Naive B cell (primary cell): ENCODE results near the gene ANO9. TPM values are rescaled to one million over a fixed set of nuclear protein-coding genes. Genes with fewer than 3 reads are reported as not detected.
"Not testable (repeated sequence)": the region's sequence is repeated elsewhere in the genome, so short reads cannot be mapped to it uniquely, and the experiment has no call there.

Experiments used
- ATAC-seq, 2 donors: fragments of 150-1000 bp; cut with Tn5 transposase; 2 replicates each; pipeline ENCODE4 v1.10.0; 2021; ENCODE audit warnings: low read depth in 2 of 2, mild to moderate bottlenecking in 2 of 2, moderate library complexity in 2 of 2
- DNase-seq: peaks from one replicate; pipeline ENCODE4 v3.0.0; 2022
- H3K27ac Mint-ChIP-seq, 6 donors: one replicate each; pipeline ENCODE4 v1.8.0; 2020 to 2022; ENCODE audit warnings: mild to moderate bottlenecking in 6 of 6, mixed read lengths in 6 of 6, moderate library complexity in 5 of 6, inconsistent platforms in 2 of 6
- H3K27me3 Mint-ChIP-seq, 3 donors: one replicate each; pipeline ENCODE4 v1.8.0; 2021 to 2022; ENCODE audit warnings: mixed read lengths in 3 of 3, mild to moderate bottlenecking in 1 of 3
- H3K36me3 Mint-ChIP-seq, 2 donors: one replicate each; pipeline ENCODE4 v1.8.0; 2020 to 2022; ENCODE audit warnings: mixed read lengths in 2 of 2, inconsistent platforms in 1 of 2, mild to moderate bottlenecking in 1 of 2
- H3K4me1 Mint-ChIP-seq, 3 donors: one replicate each; pipeline ENCODE4 v1.8.0; 2020 to 2022; ENCODE audit warnings: mixed read lengths in 3 of 3, inconsistent platforms in 1 of 3, mild to moderate bottlenecking in 1 of 3, moderate library complexity in 1 of 3
- H3K4me3 Mint-ChIP-seq, 8 donors: one replicate each; pipeline ENCODE4 v1.8.0; 2020 to 2022; ENCODE audit warnings: mild to moderate bottlenecking in 8 of 8, mixed read lengths in 8 of 8, moderate library complexity in 8 of 8, inconsistent platforms in 2 of 8
- H3K9me3 Mint-ChIP-seq, 7 donors: one replicate each; pipeline ENCODE4 v1.8.0; 2020 to 2022; ENCODE audit warnings: mixed read lengths in 7 of 7, mild to moderate bottlenecking in 5 of 7, inconsistent platforms in 2 of 7, moderate library complexity in 1 of 7
- polyA plus RNA-seq, 6 donors: library from polyadenylated mRNA; unstranded; fragments of 300-500 nt; fragmentation: Illumina TruSeq; gene quantifications; one replicate each; pipeline ENCODE4 v1.2.3, GENCODE V29; 2021; ENCODE audit warnings: low read depth in 6 of 6

ANO9 gene
- polyA plus RNA-seq, 6 donors from 2014 or later, result 1.9 to 4.5 (median 3.4) TPM; not detected in 1

DNA sequence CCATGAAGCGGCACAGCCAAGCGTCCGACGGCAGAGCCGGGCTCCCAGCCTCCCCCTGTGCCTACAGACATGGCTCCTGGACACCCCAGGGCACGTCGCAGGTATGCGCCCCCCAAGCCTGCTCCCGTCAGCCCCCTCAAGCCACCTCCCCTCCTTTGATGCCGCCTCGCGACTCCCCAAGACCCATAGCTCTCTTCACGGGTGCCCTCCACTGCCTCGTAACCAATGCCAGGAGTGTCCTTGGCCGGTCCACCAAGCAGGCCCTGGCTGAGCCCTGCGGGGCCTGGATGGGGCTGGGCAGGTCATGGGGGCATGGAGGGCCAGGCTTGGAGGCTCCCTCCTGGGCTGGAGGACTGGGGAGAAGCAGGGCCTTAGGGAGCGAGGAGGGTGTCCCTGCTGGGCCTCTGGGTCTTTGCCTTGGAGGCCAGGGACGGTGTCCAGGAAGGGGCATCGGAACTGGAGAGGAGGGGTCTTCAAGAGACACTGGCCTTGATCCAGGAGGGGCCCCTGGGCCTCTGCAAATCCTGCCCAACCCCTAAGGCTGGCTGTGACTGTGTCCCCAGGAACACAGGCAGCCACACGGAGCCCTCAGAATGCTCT, 9.2 kb downstream of the ANO9 start:
- Mint-ChIP-seq H3K36me3 (no peaks in the 10 kb centered on the region), H3K27ac (no peak overlapping the region)
- no peak for DNase-seq

DNA sequence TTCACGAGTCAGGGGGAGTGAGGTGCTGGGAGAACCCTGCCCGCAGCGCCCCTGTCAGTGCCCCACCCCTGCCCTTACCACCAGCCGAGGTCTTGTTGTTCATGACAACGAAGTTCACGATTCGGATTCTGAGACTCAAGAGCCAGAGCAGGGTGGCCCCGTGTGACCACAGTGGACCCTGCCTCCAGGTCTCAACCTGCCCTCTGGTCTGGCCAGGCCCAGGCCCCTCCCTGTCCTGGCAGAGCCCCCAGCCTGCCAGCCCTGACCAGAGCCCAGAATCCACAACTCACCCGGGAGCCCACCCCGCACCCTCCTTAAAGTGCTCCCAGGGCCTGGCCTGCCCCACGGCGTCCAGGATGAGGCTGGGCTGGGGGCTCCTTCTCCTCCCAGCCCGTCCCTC, 9.9 kb downstream of the ANO9 start:
- peaks cover 0 to 1% (median 0%) of the 10 kb centered on the region in 7 donors for H3K9me3 Mint-ChIP-seq
- H3K27ac Mint-ChIP-seq, result no peak overlapping the region
- H3K4me1 Mint-ChIP-seq, result peaks cover 0 to 3% (median 3%) of the 10 kb centered on the region in 3 donors
- DNase-seq, result no peak
- H3K4me3 Mint-ChIP-seq, result no peak overlapping the region
- no peaks in the 10 kb centered on the region for H3K36me3 Mint-ChIP-seq
- no peak for ATAC-seq
- no peaks in the 10 kb centered on the region for H3K27me3 Mint-ChIP-seq

More for the DNA sequence above, 9.2 kb downstream of the ANO9 start:
- no peaks in the 10 kb centered on the region for H3K27me3 Mint-ChIP-seq
- peaks cover 0 to 1% (median 0%) of the 10 kb centered on the region in 7 donors for H3K9me3 Mint-ChIP-seq
- ATAC-seq, result no peak
- H3K4me1 Mint-ChIP-seq, result peaks cover 3 to 5% (median 3%) of the 10 kb centered on the region in 3 donors
- H3K4me3 Mint-ChIP-seq, result no peak overlapping the region

DNA sequence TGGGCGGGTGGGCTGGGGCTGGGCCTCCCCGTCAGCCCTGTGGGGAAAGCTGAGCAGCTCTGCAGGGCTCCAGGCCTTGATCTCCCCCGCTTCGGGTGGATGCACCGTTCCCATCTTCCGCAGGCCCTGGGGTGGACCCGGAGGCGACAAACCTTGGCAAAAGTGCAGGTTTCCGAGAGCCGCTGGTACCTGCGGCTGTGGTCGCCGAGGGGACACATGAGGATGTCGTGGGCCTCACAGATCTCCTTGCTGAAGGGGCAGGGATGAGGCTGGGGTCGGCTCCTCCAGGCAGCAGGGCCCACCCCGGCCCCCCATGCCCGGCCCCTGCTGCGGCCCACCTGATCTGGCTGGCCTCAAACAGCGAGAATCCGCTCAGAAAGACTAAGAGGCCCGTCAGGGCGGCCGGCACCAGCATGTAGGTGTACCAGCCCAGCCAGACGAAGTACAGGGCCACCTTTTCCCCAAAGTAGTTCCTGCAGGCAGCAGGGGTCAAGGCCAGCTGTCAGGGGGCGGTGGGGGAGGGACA, 11.8 kb downstream of the ANO9 start:
- DNase-seq (no peak), ATAC-seq (no peak)
- Mint-ChIP-seq H3K36me3 (peaks cover 5% of the 10 kb centered on the region in 2 donors), H3K27me3 (peaks cover 0 to 5% (median 0%) of the 10 kb centered on the region in 3 donors), H3K27ac (no peak overlapping the region), H3K4me3 (no peak overlapping the region), H3K4me1 (no peaks in the 10 kb centered on the region), H3K9me3 (peaks cover 0 to 5% (median 1%) of the 10 kb centered on the region in 7 donors)

DNA sequence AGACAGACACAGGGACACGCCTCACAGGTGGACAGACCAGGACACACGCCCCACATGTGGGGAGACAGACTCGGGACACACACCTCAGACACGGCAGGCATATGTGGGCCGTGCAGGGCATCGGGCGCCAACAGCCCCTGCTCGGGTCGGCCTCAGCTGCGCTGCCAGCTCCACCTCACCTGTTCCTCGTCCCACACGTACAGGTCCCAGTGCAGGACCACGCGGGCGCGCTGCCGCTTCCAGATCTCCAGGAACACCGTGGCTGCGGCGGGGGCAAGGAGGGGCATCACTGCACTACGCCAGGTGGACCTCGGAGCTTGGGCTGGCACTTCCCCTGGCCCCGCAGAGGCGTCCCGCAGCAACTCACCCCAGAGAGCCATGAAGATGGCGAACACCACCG, 12.4 kb downstream of the ANO9 start:
- Mint-ChIP-seq H3K4me3 (no peak overlapping the region), H3K4me1 (no peaks in the 10 kb centered on the region), H3K9me3 (peaks cover 0 to 10% (median 3%) of the 10 kb centered on the region in 7 donors), H3K27me3 (peaks cover 0 to 11% (median 0%) of the 10 kb centered on the region in 3 donors), H3K36me3 (peaks cover 5 to 12% of the 10 kb centered on the region in 2 donors), H3K27ac (no peak overlapping the region)
- no peak for DNase-seq
- no peak for ATAC-seq

DNA sequence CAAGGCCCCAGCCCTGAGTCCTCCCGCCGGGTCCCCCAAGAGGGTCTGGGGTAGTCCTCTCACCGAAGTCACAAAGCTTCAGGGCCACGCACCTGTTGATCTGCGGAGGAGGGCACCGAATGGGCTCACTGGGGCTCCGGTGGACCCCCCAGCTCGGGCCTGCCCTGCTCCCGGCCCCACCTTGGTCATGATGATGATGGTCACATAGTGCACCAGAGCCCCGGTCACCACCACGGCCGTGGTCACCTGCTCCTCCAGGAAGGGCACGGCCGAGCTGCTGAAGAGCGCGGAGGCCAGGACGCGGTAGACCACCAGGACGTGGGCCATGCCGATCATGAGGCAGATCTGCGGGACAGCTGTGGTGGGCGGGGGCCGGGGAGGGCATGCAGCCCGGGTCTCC, 13.5 kb downstream of the ANO9 start:
- H3K27me3 Mint-ChIP-seq, result peaks cover 0 to 13% (median 0%) of the 10 kb centered on the region in 3 donors
- H3K27ac Mint-ChIP-seq, result no peak overlapping the region
- ATAC-seq (no peak), DNase-seq (no peak)
- no peaks in the 10 kb centered on the region for H3K4me1 Mint-ChIP-seq
- no peak overlapping the region for H3K4me3 Mint-ChIP-seq
- peaks cover 5 to 14% of the 10 kb centered on the region in 2 donors for H3K36me3 Mint-ChIP-seq
- H3K9me3 Mint-ChIP-seq, result peaks cover 0 to 11% (median 4%) of the 10 kb centered on the region in 7 donors

DNA sequence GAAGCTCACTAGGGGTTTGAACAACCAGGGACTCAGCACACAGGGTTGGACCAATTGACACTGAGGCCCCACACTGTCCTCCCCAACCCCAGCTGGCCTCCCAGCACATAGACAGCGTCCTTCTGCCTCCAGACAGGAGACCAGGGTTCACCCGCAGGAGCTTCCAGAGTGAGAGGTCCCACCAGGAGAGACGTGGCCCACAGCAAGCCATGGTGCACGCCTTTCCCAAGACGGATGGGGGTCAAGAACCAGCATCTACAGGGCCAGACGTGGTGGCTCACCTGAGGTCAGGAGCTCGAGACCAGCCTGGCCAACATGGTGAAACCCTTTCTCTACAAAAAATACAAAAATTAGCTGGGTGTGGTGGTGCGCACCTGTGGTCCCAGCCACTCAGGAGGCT, 15.0 kb downstream of the ANO9 start:
- H3K36me3 Mint-ChIP-seq, result peaks cover 5 to 14% of the 10 kb centered on the region in 2 donors
- DNase-seq (no peak), ATAC-seq (no peak)
- peaks cover 0 to 2% (median 0%) of the 10 kb centered on the region in 3 donors for H3K4me1 Mint-ChIP-seq
- H3K27me3 Mint-ChIP-seq, result peaks cover 0 to 13% (median 0%) of the 10 kb centered on the region in 3 donors
- peaks cover 0 to 11% (median 4%) of the 10 kb centered on the region in 7 donors for H3K9me3 Mint-ChIP-seq
- peak overlapping the region in 1 of 6 donors; percentile 21 for H3K27ac Mint-ChIP-seq
- no peak overlapping the region for H3K4me3 Mint-ChIP-seq

DNA sequence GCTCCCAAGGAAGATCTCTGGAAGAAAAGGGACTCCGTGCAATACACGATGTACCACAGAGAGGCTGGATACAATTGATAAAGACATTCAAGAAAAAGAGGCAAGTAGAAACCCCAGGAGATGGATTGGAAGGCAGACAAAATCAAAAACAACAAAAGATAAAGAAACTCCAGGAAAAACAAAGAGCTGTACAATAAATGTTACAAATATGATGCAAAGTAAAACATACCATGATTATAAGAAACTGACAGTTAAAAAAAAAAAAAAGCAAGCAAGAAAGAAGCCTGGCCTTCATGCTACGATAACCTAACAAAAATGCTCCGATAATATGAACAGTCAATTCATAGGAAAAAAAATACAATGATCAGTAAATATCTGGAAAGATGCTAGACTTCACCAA, 16.5 kb downstream of the ANO9 start:
- ATAC-seq, result no peak
- H3K27me3 Mint-ChIP-seq, result peaks cover 0 to 13% (median 0%) of the 10 kb centered on the region in 3 donors

DNA sequence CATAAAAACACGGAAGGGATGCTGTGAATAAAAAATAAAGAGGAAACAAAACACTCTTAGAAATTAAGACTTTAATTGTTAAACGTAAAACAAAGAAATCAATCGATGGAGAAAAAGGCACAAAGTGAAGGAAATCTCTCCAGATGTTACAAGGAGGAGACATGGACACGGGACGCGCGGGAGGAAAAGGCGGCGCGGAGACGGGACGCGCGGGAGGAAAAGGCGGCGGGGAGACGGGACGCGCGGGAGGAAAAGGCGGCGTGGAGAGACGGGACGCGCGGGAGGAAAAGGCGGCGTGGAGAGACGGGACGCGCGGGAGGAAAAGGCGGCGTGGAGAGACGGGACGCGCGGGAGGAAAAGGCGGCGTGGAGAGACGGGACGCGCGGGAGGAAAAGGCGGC, 17.0 kb downstream of the ANO9 start:
- H3K4me3 Mint-ChIP-seq, H3K27ac Mint-ChIP-seq, ATAC-seq, DNase-seq, H3K4me1 Mint-ChIP-seq: not testable (repeated sequence)
- peaks cover 0 to 13% (median 0%) of the 10 kb centered on the region in 3 donors for H3K27me3 Mint-ChIP-seq
- peaks cover 5 to 14% of the 10 kb centered on the region in 2 donors for H3K36me3 Mint-ChIP-seq
- peaks cover 0 to 11% (median 4%) of the 10 kb centered on the region in 7 donors for H3K9me3 Mint-ChIP-seq

More for the DNA sequence above, 16.5 kb downstream of the ANO9 start:
- peaks cover 0 to 2% (median 0%) of the 10 kb centered on the region in 3 donors for H3K4me1 Mint-ChIP-seq
- no peak for DNase-seq
- H3K27ac Mint-ChIP-seq, result no peak overlapping the region
- peaks cover 5 to 14% of the 10 kb centered on the region in 2 donors for H3K36me3 Mint-ChIP-seq
- peaks cover 0 to 11% (median 4%) of the 10 kb centered on the region in 7 donors for H3K9me3 Mint-ChIP-seq
- no peak overlapping the region for H3K4me3 Mint-ChIP-seq

DNA sequence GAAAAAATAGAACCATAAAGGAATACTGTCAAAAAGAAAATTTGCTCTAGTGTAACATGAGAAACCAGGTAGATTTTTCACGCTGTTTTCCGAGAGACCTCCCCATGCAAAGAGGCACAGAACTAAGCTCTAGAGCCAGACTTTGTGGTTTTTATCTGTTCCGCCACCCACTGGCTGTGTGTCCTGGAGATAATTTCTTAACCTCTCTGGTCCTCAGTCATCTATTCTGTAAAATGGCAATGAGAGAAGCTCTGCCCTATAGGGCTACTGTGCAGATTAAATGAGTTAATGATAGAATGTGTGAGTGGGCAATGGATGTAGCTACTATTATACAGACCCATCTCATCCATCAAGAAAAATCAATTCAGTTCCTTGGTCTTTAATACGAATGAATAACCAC, 17.6 kb downstream of the ANO9 start:
- no peak for DNase-seq
- H3K27ac Mint-ChIP-seq, result no peak overlapping the region
- peaks cover 0 to 2% (median 0%) of the 10 kb centered on the region in 3 donors for H3K4me1 Mint-ChIP-seq
- H3K4me3 Mint-ChIP-seq, result no peak overlapping the region
- ATAC-seq, result no peak
- peaks cover 5 to 14% of the 10 kb centered on the region in 2 donors for H3K36me3 Mint-ChIP-seq
- peaks cover 0 to 11% (median 4%) of the 10 kb centered on the region in 7 donors for H3K9me3 Mint-ChIP-seq
- peaks cover 0 to 13% (median 0%) of the 10 kb centered on the region in 3 donors for H3K27me3 Mint-ChIP-seq

DNA sequence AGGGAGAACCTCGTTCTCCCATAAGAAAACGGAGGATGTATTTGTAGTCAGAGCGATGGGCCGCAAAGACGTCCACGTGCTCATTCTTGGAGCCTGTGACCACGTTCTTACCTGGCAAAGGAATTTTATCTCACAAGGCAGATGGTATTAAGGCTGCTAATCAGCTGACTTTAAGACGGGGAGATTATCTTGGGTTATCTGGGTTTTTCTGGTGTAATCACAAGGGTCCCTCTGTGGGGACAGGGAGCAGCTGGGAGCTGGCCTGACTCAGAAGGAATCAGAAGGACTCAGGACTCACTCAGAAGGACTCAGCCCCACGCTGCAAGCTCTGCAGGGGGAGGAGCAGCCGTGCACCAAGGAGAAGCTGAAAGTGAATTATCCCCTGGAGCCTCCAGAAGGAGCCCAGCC, 19.6 kb downstream of the ANO9 start:
- no peak for ATAC-seq

DNA sequence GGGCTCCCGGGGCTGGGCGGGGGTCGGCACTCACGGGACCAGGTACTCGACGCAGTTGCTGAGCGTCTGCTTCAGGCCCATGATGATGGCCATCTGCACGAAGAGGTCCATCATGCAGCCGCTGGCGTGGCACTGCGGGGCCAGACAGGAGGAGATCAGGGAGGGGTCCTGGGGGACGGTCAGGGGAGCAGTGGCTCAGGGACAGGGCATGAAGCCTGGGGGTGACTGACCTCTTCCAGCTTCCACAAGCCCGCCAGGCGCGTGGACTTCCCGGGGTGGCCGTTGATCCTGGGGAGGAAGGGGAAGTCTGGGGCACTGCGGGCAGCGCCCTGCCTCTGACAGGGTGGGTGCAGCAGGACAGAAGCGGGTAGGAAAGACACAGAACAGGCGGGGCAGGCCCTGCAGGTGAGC, 20.9 kb downstream of the ANO9 start:
- Mint-ChIP-seq H3K36me3 (peaks cover 5 to 14% of the 10 kb centered on the region in 2 donors), H3K9me3 (peaks cover 0 to 11% (median 4%) of the 10 kb centered on the region in 7 donors), H3K27me3 (peaks cover 0 to 29% (median 0%) of the 10 kb centered on the region in 3 donors), H3K27ac (no peak overlapping the region), H3K4me3 (no peak overlapping the region), H3K4me1 (peaks cover 10 to 11% (median 10%) of the 10 kb centered on the region in 3 donors)
- ATAC-seq (no peak), DNase-seq (no peak)

More for the DNA sequence above, 19.6 kb downstream of the ANO9 start:
- no peak for DNase-seq
- Mint-ChIP-seq H3K27ac (peak overlapping the region in 1 of 6 donors; percentile 52), H3K4me3 (no peak overlapping the region), H3K4me1 (peaks cover 4 to 6% (median 5%) of the 10 kb centered on the region in 3 donors), H3K36me3 (peaks cover 5 to 14% of the 10 kb centered on the region in 2 donors), H3K9me3 (peaks cover 0 to 11% (median 4%) of the 10 kb centered on the region in 7 donors), H3K27me3 (peaks cover 0 to 26% (median 0%) of the 10 kb centered on the region in 3 donors)

DNA sequence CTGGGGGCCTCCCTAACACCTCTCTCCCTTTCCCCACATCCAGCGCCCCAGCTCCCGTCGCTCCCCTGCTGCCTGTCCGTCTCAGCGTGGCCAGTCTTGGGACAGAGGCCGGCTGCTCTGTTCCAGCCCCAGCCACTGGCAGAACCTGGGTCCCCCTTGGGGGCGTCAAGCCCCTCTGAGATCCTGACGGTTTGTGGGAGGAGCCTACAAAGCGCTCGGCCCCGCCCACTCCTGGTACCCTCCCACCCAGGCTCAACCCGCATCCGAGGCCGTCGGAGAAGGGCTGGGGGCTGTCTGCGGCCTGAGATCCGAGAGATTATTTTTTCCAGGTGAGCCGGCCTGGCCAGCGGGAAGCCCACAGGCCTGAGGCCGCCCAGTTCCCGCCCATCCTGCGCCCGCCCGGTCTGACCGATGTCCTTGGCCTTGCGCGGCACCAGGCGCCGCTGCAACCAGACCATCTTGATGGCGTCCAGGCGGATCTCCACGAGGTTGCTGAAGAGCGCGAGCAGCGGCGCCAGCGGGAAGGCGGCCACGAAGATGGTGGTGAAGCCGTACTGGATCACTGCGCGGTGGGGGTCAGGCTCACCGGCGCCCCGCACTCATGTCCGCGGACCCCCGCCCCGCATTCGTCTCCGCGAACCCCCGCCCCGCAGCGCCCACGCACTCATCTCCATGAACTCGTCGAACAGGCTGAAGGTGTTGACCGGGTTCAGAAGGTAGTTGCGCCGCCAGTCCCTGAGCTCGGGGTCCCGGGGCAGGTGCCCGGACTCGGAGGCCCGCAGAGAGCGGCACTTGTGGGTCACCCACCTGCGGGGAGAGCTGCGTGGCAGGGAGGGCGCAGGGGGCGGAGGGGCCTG, 21.5 kb downstream of the ANO9 start:
- peaks cover 12 to 16% (median 16%) of the 10 kb centered on the region in 3 donors for H3K4me1 Mint-ChIP-seq
- no peak for DNase-seq
- peaks cover 0 to 10% (median 3%) of the 10 kb centered on the region in 7 donors for H3K9me3 Mint-ChIP-seq
- peak overlapping the region in 1 of 8 donors; percentile 33 for H3K4me3 Mint-ChIP-seq
- peaks cover 0 to 27% (median 0%) of the 10 kb centered on the region in 3 donors for H3K27me3 Mint-ChIP-seq
- peaks cover 3 to 12% of the 10 kb centered on the region in 2 donors for H3K36me3 Mint-ChIP-seq
- H3K27ac Mint-ChIP-seq, result peak overlapping the region in 1 of 6 donors; percentile 76
- ATAC-seq, result no peak
